IPS DF 19.7 (cell line): Measurements from ENCODE around the gene NKX1-2.

Experiments
- DNase-seq: peaks from one replicate; pipeline ENCODE4 v3.0.0-alpha.2; 2013; ENCODE audit warnings: low read depth, low spot score

NKX1-2 gene

GRCh38 chr10:124450012-124450782 lies at the start of gene NKX1-2:
Gene NKX1-2 (minus strand): TSS chr10:124450035. CDS start chr10:124449943, 92 bp downstream.
- DNase-seq: no peak

GRCh38 chr10:124498056-124498455 lies 48.2 kb upstream of the NKX1-2 start:
- DNase-seq: no peak

- DNase-seq: no peak
These were observed 47.5 kb upstream of the NKX1-2 start for GRCh38 chr10:124497196-124497881.

GRCh38 chr10:124496620-124497019 lies 46.8 kb upstream of the NKX1-2 start:
- no peak for DNase-seq

DNA sequence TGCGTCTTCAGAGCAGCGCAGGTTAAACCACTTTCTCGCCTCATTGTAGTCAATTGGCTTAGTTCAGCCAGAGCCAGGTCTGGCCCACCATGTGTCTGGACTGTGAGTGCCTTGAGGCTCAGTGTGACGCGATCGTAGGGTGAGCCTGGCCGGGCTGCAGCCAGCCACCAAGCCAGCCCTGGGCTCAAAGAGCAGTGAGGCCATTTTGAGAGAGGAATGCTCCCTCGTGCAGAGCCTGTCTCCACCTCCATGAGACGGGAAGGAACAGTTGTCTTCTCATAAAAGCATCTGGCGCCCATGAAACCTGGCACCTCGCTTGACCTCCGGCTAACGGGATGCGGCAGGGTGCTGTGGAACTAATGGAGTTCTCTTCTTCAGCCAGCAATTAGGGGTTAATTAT lies 46.3 kb upstream of the NKX1-2 start:
- no peak for DNase-seq

- no peak for DNase-seq
These were observed 45.9 kb upstream of the NKX1-2 start for GRCh38 chr10:124495725-124496124.

GRCh38 chr10:124495162-124495561 lies 45.3 kb upstream of the NKX1-2 start:
- no peak for DNase-seq

- no peak for DNase-seq
These were observed 44.4 kb upstream of the NKX1-2 start for GRCh38 chr10:124494046-124494807.

DNA sequence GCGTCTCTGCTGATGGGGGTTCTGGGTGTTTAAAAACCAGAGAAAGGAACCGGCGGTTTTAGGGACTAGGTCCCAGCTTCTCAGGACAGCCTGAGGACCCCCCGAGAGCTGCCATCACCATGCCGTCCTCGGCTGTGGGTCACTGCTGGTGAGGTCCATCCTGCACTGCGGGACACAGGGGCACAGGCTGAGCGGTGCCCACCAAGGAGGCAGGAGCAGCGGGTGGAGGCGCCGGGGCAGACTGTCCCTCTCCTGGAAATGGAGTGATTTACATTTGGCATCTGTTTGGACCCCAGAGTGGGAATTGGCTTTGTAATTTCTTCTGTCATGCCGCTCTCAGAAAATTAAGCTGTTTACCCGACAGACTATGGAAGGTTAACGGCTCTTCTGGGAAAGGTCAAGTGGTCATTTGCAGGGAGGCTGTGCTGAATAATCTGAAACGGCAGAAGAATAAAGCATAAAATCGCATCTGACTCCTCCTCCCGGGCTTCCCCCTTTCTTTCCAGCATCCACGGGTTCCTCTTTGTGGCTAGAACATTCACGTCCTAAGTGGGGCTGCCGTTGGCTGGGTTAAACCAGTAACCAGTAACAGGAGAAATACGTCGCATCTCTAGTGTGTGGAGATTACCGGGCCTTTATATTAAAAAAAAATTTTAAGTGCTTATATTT lies 43.5 kb upstream of the NKX1-2 start:
- no peak for DNase-seq

GRCh38 chr10:124492266-124492665 lies 42.4 kb upstream of the NKX1-2 start:
- no peak for DNase-seq

DNA sequence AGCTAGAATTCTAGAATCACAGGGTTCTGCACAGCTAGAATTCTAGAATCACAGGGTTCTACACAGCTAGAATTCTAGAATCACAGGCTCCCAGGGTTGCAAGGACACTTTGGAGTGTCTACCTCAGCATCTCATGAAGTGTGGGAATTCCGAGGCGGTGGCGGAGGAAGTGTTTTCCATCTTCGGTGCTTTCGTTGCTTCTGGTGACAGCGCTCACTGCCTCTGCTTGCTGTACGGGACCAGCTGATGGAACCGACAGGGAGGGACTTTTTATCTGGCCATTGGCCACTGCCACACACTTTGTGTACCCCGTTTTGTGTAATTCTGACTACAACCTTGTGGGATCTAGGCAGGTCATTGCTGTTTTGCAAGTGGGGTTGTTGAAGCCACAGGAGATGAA lies 41.3 kb upstream of the NKX1-2 start:
- DNase-seq: no peak

- no peak for DNase-seq
These were observed 36.8 kb upstream of the NKX1-2 start for GRCh38 chr10:124486635-124487034.

- DNase-seq: no peak
These were observed 34.8 kb upstream of the NKX1-2 start for GRCh38 chr10:124484661-124485060.

DNA sequence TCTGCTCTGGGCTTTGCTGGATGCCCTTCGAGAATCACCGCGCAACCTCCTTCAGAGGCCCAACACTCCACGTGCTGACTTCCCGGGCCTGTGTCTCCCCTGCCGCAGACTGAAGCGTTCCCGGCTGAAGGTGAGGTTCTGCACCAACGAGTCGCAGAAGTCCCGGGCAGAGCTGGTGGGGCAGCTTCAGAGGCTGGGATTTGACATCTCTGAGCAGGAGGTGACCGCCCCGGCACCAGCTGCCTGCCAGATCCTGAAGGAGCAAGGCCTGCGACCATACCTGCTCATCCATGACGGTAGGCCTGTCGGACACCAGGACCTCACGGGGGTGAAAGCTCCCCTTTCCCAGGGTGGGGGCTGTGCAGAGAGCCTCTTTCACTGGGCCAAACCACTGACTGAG lies 34.2 kb upstream of the NKX1-2 start:
- DNase-seq: no peak

- DNase-seq: no peak
These were observed 33.0 kb upstream of the NKX1-2 start for GRCh38 chr10:124482876-124483275.

DNA sequence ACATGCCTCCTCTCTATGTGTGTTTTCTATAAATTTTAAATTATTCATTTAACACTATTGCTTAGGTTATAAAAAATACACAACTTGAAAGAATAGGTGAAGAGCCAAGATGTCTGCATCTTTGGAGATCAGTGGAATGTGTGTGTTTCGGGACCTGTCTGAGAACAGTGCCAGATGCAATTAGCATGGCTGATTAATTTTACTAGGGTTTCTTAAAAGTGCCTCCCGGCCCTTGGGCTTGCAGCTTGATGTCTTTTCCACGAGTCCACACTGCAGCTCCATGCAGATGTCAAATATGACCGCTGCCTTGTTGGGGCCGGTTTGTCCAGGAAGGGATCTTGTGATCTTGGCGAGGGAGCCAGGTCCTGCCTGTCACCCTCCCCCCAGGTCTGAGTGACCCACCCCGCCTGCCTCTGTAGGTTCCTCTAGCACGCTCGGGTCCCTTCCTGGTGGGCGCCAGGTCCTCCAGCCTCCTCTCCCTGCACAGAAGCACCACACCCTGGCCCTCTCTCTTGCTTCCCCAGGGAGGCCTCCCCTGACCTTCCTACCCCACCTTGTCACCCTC lies 32.5 kb upstream of the NKX1-2 start:
- DNase-seq: no peak

GRCh38 chr10:124481717-124482116 lies 31.9 kb upstream of the NKX1-2 start:
- no peak for DNase-seq

- no peak for DNase-seq
These were observed 31.0 kb upstream of the NKX1-2 start for GRCh38 chr10:124480860-124481259.

DNA sequence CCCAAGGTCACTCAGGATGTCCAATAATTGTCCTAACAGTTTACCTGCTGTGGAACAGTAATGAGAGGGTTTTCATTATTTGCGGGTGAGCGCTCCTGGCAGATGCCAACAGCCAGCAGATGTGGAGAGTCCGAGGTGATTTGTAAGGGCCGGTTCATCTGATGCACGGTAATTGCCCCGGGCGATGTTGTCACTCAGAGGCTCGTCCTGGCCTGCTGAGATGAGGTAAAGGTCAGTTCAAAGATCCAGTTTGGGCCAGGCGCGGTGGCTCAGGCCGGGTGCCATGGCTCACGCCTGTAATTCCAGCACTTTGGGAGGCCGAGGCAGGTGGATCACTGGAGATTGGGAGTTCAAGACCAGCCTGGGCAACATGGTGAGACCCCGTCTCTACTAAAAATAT lies 28.7 kb upstream of the NKX1-2 start:
- no peak for DNase-seq

GRCh38 chr10:124477614-124478363 lies 28.0 kb upstream of the NKX1-2 start:
- no peak for DNase-seq
